Caco-2 (cell line): ENCODE data around the gene HDC. TPM values are rescaled to one million over a fixed set of nuclear protein-coding genes. Genes with fewer than 3 reads are reported as not detected.

Experiments
- BruUV-seq: library from RNA; stranded (reverse); fragments of 400-500 nt; replicated peaks from 2 replicates; lab custom pipeline; 2021; lab: Mats Ljungman, UMichigan
- CTCF ChIA-PET: fragments of 300-600 bp; sonication (Branson Sonifier 250); formaldehyde crosslinking; loops from one replicate; lab custom pipeline; 2022; ENCODE audit warnings: antibody characterized with exemption; lab: Charles Lee
- POLR2A ChIA-PET: fragments of 300-600 bp; sonication (Branson Sonifier 250); formaldehyde crosslinking; loops from one replicate; lab custom pipeline; 2022; ENCODE audit warnings: antibody characterized with exemption; lab: Charles Lee
- DNase-seq, 2 experiments: peaks; one replicate each; pipeline versions ENCODE4 v3.0.0 to v3.0.0-alpha.2; 2020 to 2022
- H3K27me3 ChIP-seq: replicated peaks from 2 replicates; pipeline ENCODE4 v1.6.0; 2011; ENCODE audit warnings: low read length; ENCODE audit not compliant: control insufficient read depth, insufficient read depth
- H3K36me3 ChIP-seq: 2 replicates; pipeline ENCODE4 v1.5.1; 2011; ENCODE audit warnings: low read length; ENCODE audit not compliant: control insufficient read depth, insufficient read depth
- H3K4me1 ChIP-seq: fragments of 250-450 bp; sonication (Bioruptor Pico); 2 replicates; pipeline ENCODE4 v1.5.1; 2020; ENCODE audit warnings: mild to moderate bottlenecking
- H3K4me3 ChIP-seq: 2 replicates; pipeline ENCODE4 v1.5.1; 2011; ENCODE audit warnings: low read depth, mild to moderate bottlenecking, control low read depth, low read length
- H3K9me3 ChIP-seq: fragments of 250-450 bp; sonication (Bioruptor Pico); 2 replicates; pipeline ENCODE4 v1.5.1; 2020; ENCODE audit warnings: mild to moderate bottlenecking, moderate library complexity
- H3K27ac Mint-ChIP-seq: one replicate; pipeline ENCODE4 v1.8.0; 2022; ENCODE audit warnings: mixed read lengths; ENCODE audit not compliant: unreplicated experiment
- H3K27me3 Mint-ChIP-seq: one replicate; pipeline ENCODE4 v1.8.0; 2022; ENCODE audit warnings: mixed read lengths; ENCODE audit not compliant: insufficient read depth, unreplicated experiment
- H3K36me3 Mint-ChIP-seq: one replicate; pipeline ENCODE4 v1.8.0; 2022; ENCODE audit warnings: mild to moderate bottlenecking, mixed read lengths; ENCODE audit not compliant: insufficient read depth, unreplicated experiment
- H3K4me1 Mint-ChIP-seq: one replicate; pipeline ENCODE4 v1.8.0; 2022; ENCODE audit warnings: low read depth, mixed read lengths; ENCODE audit not compliant: unreplicated experiment
- H3K4me3 Mint-ChIP-seq: one replicate; pipeline ENCODE4 v1.8.0; 2022; ENCODE audit warnings: mild to moderate bottlenecking, moderate library complexity, mixed read lengths; ENCODE audit not compliant: unreplicated experiment
- H3K9me3 Mint-ChIP-seq: one replicate; pipeline ENCODE4 v1.8.0; 2022; ENCODE audit warnings: mixed read lengths; ENCODE audit not compliant: unreplicated experiment
- intact Hi-C: fragments of 100-400 bp; cut with micrococcal nuclease; formaldehyde crosslinking; loops from one replicate; pipeline ENCODE4 v1.10.0; 2022; ENCODE audit not compliant: unreplicated experiment
- total RNA-seq: library from RNA; stranded (reverse); gene quantifications from 2 replicates; pipeline ENCODE4 v1.2.3, GENCODE V29; 2022
- TF ChIP-seq, protein P1 (sequence below), 2 experiments: fragments of 200-600 bp in 1 of 2; IDR thresholded peaks; 1 replicate in 1 of 2; 2 replicates in 1 of 2; pipeline versions ENCODE4 v1.5.1 to v1.8.0; 2011 to 2022; ENCODE audit warnings: antibody characterized with exemption in 1 of 2, control low read depth in 1 of 2, inconsistent platforms in 1 of 2, low read depth in 1 of 2, low read length in 1 of 2, mild to moderate bottlenecking in 1 of 2, moderate library complexity in 1 of 2; ENCODE audit not compliant: insufficient read depth in 1 of 2, severe bottlenecking in 1 of 2, unreplicated experiment in 1 of 2

The HDC gene
- total RNA-seq, 1 experiment from 2014 or later = not detected

DNA sequence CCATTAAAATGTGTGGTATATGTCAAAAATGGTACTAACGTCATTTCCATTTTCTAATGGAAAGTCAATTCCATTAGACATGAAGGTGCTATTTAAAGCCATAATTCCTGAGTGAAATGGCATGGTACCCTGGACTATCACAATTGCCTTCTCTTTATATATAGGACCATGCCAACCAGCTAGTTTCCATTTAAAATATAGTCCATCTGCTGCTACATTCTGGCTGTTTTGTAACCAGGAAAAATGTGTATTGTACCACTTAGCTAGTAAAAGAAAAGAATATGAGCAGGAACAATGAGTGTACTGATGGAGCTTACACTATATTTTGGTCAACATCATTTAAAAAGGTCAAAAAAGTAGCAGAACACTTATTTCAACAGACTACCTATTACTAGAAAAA is 30.4 kb upstream of the HDC start:
- no TSS peak for BruUV-seq
- H3K9me3 Mint-ChIP-seq = no peaks in the 10 kb centered on the region
- no peaks in the 10 kb centered on the region for H3K4me1 Mint-ChIP-seq
- intact Hi-C loops = no loop called here
- Histone ChIP-seq H3K27me3 (no peaks in the 10 kb centered on the region), H3K9me3 (no peaks in the 10 kb centered on the region), H3K36me3 (0 out of 2 replicates have a peak, but pooled peaks cover 1% of the 10 kb centered on the region), H3K4me3 (no peak overlapping the region), H3K4me1 (no peaks in the 10 kb centered on the region)
- H3K27ac Mint-ChIP-seq = no peak overlapping the region
- CTCF ChIA-PET = interaction anchor here (0.7 kb wide), 1 partner anchor 144 kb away, joined by 12 read pairs; no protein-coding TSS in a partner anchor
- H3K27me3 Mint-ChIP-seq = no peaks in the 10 kb centered on the region
- no peak overlapping the region for H3K4me3 Mint-ChIP-seq
- H3K36me3 Mint-ChIP-seq = peaks cover 41% of the 10 kb centered on the region
- no peak for DNase-seq
- TF ChIP-seq, protein P1, sequence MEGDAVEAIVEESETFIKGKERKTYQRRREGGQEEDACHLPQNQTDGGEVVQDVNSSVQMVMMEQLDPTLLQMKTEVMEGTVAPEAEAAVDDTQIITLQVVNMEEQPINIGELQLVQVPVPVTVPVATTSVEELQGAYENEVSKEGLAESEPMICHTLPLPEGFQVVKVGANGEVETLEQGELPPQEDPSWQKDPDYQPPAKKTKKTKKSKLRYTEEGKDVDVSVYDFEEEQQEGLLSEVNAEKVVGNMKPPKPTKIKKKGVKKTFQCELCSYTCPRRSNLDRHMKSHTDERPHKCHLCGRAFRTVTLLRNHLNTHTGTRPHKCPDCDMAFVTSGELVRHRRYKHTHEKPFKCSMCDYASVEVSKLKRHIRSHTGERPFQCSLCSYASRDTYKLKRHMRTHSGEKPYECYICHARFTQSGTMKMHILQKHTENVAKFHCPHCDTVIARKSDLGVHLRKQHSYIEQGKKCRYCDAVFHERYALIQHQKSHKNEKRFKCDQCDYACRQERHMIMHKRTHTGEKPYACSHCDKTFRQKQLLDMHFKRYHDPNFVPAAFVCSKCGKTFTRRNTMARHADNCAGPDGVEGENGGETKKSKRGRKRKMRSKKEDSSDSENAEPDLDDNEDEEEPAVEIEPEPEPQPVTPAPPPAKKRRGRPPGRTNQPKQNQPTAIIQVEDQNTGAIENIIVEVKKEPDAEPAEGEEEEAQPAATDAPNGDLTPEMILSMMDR (IDR thresholded peaks at IDR 0.05; ENCODE audit: insufficient read depth in 1 of 2, low read depth in 1 of 2, low read length in 1 of 2, severe bottlenecking in 1 of 2, unreplicated experiment in 1 of 2) = no peak
- POLR2A ChIA-PET = no interaction called here

DNA sequence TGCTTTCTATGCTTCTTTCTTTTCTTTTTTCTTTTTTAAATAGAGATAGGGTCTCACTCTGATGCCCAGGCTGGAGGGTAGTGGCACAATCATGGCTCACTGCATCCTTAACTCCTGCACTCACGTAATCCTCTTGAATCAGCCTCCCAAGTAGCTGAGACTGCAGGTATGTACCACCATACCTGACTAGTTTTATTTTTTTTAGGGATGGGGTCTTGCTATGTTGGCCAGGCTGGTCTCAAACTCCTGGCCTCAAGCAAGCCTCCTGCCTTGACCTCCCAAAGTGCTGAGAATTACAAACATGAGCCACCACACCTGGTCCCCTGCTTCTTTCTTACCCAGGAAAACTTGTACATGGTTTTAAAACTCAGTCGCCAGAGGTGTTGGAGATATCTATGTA is 24.2 kb upstream of the HDC start:
- no peak for DNase-seq
- Mint-ChIP-seq H3K9me3 (no peaks in the 10 kb centered on the region), H3K27ac (no peak overlapping the region), H3K4me3 (no peak overlapping the region), H3K27me3 (no peaks in the 10 kb centered on the region), H3K4me1 (peaks cover 6% of the 10 kb centered on the region), H3K36me3 (peaks cover 27% of the 10 kb centered on the region)
- H3K36me3 ChIP-seq = peaks cover 2% of the 10 kb centered on the region
- no peak overlapping the region for H3K4me3 ChIP-seq
- no peaks in the 10 kb centered on the region for H3K9me3 ChIP-seq
- TF ChIP-seq, protein P1 (IDR thresholded peaks at IDR 0.05; ENCODE audit: insufficient read depth in 1 of 2, low read depth in 1 of 2, low read length in 1 of 2, severe bottlenecking in 1 of 2, unreplicated experiment in 1 of 2) = no peak
- H3K4me1 ChIP-seq = no peaks in the 10 kb centered on the region
- BruUV-seq = no TSS peak
- no peaks in the 10 kb centered on the region for H3K27me3 ChIP-seq
- intact Hi-C loops = no loop called here
- POLR2A ChIA-PET = no interaction called here
- CTCF ChIA-PET = no interaction called here

DNA sequence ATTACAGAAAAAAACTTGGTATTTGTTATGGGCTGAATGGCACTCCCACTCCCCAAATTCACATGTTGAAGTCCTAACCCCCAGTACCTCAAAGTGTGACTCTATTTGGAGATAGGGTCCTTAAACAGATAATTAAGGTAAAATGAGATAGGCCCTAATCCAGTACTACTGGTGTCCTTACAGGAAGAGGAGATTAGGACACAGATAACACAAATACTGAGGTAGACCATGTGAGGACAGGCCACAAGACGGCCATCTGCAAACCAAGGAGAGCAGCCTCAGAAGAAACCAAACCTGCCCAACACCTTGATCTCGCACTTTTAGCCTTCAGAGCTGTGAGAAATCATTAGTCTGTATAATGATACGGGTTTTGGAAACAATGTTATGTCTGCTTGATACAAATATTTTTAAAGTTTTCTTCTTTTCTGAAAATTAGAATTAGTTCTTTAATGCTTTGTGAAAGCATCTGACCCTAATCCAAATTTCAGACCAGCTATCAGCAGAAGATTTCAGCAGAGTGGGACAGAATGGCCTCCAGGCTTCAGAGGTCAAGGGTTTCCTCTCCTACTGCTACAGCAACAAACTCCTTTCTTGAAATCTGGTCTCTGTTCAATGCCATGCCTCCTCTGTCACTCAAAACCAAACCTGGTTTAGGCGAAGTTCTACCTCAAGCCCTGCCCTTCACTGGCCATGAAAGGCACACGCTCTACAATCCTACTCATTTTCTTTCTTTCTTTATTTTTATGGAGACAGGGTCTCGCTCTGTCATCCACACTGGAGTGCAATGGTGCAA is 22.0 kb upstream of the HDC start:
- Mint-ChIP-seq H3K4me3 (no peak overlapping the region), H3K27ac (no peak overlapping the region), H3K36me3 (peaks cover 30% of the 10 kb centered on the region), H3K27me3 (no peaks in the 10 kb centered on the region), H3K4me1 (peaks cover 6% of the 10 kb centered on the region), H3K9me3 (no peaks in the 10 kb centered on the region)
- intact Hi-C loops = no loop called here
- DNase-seq = no peak
- BruUV-seq = no TSS peak
- POLR2A ChIA-PET = no interaction called here
- no peaks in the 10 kb centered on the region for H3K4me1 ChIP-seq
- CTCF ChIA-PET = no interaction called here
- H3K9me3 ChIP-seq = no peaks in the 10 kb centered on the region
- no peak overlapping the region for H3K4me3 ChIP-seq
- TF ChIP-seq, protein P1 (IDR thresholded peaks at IDR 0.05; ENCODE audit: insufficient read depth in 1 of 2, low read depth in 1 of 2, low read length in 1 of 2, severe bottlenecking in 1 of 2, unreplicated experiment in 1 of 2) = no peak
- H3K27me3 ChIP-seq = no peaks in the 10 kb centered on the region
- peaks cover 2% of the 10 kb centered on the region for H3K36me3 ChIP-seq
